ENCODE data around the gene FBXW2.

FBXW2 gene

DNA sequence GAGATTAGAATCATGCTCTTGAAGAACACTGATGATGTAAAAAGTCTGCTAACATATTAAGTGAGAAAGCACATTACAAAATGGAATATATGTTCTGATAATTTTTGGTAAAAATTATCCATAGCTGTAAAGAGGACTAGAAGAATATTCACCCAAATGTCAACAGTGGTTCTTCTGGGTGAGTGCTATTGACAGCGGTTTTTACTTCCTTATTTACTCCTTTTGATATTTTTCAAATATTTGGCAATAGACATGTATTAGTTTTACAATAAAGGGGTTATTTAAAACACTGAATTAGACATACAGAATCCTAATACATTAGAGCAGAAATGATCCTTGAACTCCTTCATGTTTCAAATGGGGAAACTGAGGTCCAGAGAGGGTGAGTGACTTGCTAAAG lies 52.0 kb downstream of the FBXW2 start:
- FAIRE-seq: no peak

DNA sequence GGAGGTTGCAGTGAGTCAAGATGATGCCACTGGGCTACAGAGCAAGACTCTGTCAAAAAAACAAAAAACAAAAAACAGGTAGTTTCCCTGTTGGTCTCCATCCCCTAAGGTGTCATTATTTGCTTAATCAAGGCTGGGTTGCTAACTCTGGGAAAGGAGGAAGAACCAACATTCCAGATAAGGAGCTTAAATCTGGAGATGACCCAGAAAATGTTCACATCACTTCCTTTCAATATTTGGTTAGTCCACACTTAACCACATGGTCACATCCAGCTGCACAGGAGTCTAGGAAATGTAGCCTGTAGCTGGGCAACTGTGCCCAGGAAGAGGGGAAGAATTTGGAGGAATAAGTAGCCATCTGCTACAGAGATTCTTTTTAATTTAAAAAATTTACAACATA lies 53.1 kb downstream of the FBXW2 start:
- no peak for FAIRE-seq

DNA sequence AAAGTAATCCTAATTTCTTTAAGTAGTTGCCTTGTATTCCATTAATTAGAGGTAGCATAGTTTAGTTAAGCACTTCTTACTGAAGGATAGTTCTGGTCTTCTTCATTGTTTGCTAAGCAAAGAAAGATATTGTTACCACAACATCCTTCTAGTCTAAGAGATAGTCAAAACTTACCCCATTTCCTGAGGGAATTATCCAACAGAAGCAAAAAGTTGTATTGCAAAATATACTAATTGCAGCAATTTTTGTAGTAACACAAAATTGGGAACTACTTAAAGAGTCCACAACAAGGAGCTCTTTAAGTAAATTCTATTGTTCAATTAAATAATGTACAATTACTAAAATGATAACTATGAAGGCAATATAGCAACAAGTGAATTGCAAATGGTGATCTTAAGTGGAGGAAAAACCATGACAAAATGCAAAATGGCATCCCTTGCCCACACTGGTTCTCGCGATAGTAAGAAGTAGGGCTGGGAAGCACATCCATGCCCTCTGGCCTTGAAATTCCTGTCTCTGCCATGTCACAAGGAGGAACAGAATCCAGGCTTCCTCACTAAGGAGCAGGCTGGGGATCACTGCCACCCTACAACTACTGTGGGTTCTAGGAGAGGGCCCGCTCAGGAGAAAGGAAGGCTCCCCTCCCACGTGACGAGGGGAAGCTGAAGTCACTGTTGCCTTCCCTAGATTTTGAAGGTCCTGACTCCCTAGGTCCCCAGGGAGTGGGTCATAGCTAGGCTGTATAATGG lies 55.6 kb downstream of the FBXW2 start:
- FAIRE-seq: no peak

DNA sequence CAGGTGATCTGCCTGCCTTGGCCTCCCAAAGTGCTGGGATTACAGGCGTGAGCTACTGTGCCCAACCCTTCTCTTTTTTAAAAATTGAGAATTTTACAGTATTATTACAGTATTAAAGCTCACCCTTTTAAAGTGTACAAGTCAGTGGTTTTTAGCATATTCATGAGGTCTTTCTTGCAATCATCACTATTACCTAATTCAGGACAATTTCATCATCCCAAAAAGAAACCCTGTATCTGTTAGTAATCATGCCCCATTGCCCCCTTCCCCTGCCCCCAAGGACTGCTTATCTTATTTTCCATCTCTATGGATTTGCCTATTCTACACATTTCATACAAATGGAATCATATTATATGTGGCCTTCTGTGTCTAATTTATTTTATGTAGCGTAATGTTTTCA lies 56.3 kb downstream of the FBXW2 start:
- FAIRE-seq: no peak

DNA sequence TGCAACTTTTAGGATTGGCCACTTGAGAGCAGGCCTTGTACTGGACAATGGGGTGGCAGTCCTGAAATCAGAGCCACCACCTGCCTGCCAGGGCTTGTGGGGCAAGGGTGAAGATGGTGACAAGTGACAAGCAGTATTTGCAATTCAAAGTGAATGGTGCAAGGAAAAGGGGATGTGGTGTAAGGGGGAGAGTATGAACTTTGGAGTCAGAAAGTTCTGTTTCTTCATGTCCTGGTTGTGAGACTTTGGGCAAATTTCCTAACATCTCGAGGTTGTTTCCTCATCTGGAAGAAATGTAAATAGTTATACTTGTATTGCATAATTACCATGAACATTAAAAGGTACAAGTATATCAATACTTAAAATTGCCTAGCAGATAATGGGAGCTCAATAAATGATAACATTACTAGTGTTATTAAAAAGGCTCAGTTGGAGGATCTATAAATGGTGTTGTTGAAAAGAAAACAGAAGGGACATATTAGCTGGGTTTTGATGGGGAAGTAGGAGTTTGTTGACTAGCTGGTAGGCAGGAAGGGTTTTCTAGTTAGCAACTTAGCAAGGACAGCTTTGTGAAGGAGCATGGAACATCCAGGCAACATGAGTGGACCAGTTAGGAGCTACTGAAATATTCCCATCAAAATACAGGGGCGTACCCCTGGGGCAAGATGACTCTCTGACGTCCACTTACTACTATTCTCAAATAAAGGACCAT lies 57.6 kb downstream of the FBXW2 start:
- no peak for FAIRE-seq

DNA sequence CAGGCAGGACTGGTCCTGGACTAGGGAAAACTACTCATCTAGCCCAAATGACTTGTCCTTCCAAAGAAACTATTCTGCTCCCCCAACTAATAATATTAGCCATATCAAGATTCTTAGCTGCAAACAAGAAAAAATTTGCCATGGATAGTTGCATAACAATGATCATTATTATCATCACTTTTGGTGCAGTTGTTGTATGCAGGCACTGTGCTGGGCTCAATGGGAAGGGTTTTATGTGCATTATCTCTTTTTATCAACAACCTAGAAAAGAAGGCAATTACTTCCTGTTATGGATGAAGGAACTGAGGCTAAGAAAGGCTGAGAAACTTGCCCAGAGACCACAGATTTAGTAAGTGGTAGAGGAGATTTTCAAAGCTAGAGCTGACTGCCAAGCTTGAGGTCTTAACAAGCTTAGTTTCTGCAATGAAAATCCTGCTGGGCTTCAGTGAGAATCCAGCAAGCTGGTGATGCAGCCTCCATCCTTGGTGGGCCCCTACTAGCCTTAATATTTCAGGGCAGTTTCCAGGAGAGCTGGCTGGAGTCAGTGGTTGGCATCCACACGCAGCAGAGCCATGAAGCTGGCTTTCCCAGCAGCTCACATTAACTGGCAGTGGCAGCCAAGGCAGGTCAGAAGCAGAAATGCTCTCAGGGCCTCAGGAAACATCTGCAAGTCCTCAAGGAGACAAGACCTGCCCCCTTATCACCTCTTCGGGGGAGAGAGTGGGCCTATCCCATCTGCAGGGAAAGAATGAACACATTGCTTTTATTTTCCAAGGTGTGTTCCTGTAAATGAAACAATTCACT lies 58.4 kb downstream of the FBXW2 start:
- no peak for FAIRE-seq

DNA sequence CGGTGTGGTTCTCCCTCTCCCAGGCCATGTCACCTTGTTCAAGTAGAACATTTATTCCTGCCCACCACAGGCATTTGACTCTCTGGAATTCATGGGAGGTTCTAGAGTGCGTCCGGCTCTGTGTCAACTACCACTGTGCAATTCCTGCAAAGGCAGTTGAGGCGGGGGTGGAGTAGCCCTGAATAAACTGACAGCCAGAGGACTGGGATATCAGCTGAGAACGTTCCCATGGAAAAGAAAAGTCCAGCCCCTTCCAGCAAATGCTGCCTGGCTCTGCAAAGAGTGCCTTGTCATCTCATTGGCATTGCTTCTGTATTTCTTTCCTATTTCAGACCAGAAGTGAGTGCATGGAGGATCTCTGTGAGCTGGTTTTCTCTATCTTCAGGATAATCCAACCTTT lies 60.0 kb downstream of the FBXW2 start:
- FAIRE-seq: no peak

DNA sequence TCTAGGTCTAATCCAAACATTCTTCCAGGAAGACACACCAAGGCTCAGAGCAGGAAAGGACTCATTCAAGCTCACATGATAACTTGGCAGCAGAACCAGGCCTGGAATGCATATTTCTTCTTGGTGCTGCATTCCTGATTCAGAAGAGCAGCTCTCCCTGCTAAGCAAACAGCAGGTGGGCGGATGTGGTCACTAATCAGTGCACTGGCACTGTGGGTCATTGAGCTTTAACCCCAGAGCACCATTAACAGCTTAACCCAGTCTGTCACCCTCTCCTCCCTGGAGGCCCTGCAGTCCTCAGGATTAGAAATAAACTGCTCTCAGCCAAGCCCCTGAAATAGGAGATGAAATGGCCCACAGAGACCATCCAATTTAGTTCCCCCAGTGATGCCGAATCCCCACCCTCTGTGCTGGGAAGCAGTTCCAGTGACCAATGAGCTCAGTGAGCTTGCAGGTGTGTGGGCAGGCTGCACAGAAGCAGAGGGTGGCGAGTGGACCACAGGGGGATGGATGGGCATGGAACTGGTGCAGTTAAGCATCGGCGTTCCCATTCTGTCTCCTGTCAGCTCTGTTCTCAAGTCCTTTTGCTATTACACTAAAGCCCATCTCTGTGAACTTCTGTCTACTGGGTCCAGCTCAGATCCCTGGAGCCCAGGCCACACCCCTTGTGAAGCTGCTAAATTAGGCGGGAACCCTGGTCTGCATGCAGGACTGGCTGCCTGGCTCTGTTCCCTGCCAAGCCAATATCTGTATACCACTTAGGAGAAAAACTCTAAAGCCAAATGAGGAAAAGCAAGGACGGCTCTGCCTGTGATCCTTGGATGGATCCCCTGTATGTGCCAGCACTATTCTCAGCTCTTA lies 62.3 kb downstream of the FBXW2 start:
- no peak for FAIRE-seq

DNA sequence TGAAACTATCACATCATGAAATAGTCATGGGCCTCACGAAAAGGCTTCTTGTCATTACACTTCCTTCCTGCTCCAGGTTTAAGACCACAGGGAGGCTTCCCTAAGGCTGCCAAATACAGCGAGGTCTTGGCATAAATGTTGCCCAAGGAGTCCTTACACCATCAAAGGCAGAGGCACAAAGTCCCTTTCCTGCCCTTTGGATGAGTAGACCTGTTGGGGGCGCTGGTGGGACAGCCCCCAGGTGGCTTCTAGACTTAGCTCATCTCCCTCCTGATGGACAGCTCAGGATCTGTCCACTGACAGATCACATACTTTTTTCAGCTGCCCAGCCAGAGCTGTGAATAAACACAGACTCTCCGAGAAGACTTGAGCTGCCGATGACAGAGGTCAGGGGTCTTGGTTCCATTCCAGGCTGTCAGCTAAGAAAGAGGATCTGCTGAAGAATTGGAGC lies 63.4 kb downstream of the FBXW2 start:
- no peak for FAIRE-seq

DNA sequence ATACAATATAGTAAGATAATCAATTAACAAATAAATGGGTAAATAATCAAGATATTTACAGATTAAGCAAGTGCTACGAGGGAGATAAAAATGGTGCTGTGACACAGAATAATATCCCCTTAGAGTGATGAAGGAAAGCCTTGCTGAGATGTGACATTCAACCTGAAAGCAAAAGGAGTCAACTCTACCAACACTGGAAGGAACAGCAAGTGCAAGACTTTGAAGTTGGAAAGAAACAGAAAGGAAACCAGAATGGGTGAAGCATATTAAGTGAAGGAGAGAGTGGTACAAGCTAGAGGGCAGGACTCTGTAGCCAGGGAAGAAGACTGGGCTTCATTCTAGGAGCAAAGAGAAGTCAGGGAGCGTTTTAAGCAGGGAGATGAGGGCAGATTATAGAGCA lies 66.7 kb downstream of the FBXW2 start:
- FAIRE-seq: no peak

DNA sequence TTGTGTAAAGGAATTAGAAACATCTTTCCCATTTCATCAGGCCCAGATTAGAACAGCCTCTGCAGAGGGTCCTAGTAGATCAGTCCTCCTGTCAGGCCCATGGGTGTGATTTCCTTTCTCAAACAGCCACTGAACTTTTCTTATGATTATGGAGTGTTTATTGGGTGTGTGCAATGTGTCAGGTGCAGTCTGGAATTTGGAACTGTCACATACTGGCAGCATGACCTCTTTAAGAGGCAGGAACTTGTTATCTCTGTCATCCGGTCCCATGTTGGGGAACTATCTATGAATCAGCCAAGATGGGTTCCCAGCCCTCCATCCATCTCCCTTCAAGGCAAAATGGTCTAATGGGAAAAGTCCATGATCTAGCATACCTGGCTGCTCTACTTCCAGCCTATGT lies 67.3 kb downstream of the FBXW2 start:
- FAIRE-seq: no peak

DNA sequence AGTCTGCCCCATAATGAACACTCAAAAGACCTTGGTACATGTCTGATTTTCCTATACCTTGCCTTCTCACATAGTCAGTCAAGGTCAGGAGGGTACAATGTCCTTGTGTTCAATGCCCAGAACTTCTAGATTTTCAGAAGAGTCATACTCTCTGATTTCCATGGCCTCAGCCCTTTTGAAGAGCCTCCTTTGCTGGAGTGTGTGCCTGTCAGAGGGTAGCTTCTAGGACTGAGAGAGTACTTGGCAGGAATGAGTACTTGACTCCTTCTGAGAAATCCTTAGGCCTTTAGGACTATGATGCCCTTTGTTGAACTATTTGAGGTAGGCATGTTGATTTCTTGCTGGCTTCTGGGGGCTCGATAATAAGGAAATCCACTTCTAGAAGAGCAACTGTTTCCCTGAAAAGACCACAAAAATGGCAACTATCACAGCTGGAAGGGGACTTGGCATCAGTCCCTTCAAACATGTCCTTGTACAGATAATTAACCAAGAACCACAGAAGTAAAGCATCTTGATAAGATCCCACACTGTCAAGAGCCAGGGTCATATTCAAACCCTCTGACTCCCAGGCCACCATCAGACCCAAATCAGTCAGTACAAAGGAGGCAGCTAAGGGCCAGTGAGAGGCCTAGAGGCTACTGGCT lies 68.3 kb downstream of the FBXW2 start:
- no peak for FAIRE-seq

DNA sequence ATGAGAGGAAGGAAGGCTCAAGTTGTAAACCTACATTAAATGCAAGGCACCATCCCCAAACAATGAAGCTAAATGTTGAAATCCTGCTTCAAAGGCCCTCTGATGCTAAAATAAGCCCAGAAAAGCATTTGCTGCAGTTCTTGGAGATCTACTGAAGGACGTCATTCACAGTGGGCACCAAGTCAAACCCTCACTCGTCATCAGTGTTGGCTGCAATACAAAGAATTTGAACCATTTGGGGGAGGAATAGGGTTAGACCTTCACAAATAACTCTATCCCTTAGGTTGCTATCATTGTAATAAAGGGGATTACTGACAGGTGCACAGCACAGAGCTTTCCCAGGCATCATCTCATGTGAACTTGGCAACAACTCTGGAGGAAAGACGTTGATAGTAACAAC lies 69.7 kb downstream of the FBXW2 start:
- no peak for FAIRE-seq

DNA sequence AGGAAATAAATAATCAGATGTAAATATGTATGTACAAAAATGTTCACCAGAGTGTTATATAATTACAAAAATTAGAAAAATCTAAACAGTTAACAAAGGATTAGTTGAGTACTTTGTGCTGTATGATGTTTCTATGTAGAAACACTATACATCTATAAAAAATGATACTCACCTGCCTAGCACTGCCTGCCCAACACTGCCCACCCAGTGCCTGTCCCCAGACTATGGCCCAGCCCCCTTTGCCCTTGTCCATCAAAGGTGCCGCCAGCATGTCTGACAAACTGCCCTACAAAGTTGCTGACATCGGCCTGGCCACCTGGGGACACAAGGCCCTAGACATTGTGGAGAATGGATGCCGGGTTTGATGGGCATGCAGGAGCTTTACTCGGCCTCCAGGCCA lies 72.8 kb downstream of the FBXW2 start:
- no peak for FAIRE-seq

DNA sequence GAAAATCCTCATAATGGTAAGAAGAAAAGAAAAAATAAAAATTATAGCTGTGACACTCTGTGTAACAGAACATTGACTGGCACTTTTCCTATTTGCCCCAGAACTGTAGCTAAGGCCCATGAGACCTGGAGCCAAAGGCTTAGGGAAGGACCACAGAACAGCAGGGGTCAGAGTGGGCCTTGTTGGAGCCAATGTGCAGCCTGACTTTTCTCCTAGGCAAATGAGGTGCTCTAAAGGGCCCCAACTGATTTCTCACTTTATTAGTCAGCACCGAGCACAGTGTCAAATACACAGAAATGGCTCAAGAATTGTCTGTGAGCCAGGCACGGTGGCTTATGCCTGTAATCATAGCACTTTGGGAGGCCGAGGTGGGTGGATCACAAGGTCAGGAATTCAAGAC lies 74.9 kb downstream of the FBXW2 start:
- FAIRE-seq: no peak

DNA sequence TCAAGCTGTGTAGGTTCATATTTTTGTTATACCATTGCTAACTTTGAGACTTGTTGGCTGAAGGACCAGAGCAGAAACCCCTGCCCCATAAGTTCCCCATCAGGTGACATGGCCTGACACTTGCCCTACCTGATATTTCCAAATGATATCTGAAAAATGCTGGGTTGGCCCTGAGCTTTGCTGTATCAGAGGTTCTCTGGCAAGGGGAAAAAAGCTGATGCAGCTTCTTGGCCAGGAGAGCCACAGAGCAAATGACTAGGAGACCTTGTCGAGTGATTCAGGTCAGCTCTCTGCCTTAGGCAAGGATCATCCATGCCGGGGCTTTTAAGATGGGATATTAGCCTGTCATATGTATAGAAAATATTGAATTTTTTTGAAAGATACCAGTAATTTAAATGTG lies 76.0 kb downstream of the FBXW2 start:
- FAIRE-seq: no peak

DNA sequence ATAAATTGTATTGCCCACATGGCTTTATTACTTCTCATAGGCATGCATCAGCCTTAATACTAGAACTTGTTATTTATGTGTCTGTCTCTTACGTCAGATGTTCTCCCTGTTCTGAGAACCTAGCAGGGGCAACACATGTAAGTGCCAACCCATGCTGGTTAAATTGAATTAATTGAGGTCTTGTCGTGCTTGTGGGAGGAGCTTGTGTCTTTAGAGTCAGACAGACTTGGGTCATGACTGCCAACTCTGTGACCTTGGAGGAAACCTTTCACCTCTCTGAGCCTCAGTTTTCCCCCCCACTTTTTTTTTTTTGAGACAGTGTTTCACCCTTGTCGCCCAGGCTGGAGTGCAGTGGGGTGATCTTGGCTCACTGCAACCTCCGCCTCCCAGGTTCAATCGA lies 76.7 kb downstream of the FBXW2 start:
- no peak for FAIRE-seq

DNA sequence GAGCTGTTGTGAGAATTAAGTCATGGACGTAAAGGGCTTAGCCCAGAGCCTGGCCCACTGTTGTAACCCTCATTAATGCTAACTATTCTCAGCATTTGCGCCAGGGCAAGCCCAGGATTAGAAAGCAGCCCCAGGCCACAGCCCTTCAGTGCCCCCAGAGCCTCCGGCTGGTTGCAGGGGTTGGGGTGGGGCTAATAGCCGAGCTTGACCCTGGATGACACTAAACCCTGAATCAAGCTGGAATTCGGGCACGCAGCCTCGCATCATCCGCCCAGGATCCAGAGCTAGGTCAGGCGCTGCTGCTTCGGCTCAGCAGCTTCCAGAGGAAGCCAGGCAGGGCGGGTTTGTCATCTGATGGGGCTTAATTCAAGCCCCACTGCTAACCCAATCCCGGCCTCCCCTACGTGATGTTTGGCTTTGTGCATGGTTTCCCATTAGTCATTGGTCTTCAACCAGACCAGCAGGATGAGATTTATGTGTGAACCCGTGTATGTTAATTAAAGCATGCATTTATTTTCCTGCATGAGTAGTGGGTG lies 77.8 kb downstream of the FBXW2 start:
- no peak for FAIRE-seq

DNA sequence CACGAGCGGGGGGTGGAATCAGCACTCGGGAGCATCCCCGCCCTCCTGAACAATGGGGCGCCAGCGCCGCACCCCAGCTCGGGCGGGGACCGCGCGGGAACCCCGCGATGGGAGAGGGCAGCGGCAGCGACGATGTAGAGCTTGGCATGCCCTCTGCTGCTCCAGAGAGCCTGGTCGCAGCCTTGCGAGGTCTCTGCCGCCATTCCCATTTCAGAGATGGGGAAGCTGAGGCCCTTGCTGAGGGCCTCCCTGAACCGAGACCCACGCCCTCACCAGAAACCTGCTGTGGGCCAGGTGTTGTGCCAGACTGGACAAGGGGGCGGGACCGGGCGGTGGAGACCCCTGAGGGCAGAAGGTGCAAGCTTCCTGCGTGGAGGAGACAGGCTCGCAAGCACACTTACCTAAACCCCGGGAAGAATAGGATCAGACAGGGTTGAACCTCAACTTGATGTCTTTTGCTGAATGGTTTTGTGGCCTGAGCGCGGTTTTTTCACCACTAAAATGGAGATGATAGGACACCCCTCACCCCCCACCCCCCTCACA lies 78.3 kb downstream of the FBXW2 start:
- FAIRE-seq: no peak

DNA sequence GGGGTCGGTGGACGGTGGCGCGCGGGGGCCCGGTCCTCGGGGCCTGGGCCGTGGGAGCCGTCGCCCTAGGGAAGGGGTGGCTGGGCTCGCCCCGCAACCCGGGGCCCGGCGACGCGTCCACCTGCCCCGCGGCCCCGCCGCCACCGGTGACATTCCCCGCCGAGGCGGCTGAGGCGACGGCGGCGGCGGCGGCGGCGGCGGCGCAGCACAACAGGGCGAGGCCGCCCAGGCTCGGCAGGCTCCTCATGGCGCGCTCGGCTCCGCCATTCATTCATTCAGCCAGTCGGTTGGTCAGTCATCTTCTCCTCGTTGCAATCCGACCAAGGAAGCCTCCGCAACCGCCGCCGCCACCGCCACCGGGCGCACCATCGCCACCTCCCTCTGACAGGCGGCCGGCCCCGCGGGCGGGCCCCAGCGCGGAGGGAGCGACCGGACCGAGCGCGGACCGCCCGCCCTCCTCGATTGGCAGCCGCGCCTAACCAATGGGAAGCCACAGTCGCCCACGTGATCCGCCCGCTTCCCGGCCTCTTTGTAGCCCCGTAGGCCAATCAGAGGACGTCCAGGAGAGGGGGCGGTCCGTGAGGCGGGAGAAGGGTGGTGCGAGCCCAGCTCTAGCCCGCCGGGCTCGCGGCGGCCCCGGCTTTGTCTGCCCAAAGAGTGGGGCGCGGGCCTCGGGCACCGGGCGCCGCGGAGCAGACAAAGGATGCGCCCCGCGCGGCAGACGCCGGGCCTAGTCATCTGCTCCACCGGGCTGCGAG lies 78.9 kb downstream of the FBXW2 start, which contains the start of gene MEGF9:
Gene MEGF9 (minus strand): TSS at position 383 of the 758 bp plus-strand sequence. CDS start 112 bp downstream, at position 271.
- FAIRE-seq: no peak

Measured in colon (tissue), 2 donors.